Adrenal gland (tissue), 12 donors: Measurements from ENCODE around the gene RGS8. TPM values are rescaled to one million over a fixed set of nuclear protein-coding genes. Genes with fewer than 3 reads are reported as not detected.

Experiments
- DNase-seq, 7 donors: peaks; one replicate each; pipeline ENCODE4 v3.0.0-alpha.2; 2019 to 2020
- H3K27ac ChIP-seq, 5 donors: fragments of 200-600 bp; sonication (generic) in 4 of 5; 1 replicate in 3 of 5; 2 replicates in 2 of 5; pipeline versions ENCODE4 v1.5.1 to v1.8.0; 2016 to 2020; ENCODE audit warnings: mild to moderate bottlenecking in 1 of 5
- H3K27me3 ChIP-seq: fragments of 200-600 bp; 2 replicates; pipeline ENCODE4 v1.8.0; 2021
- H3K36me3 ChIP-seq, 2 donors: fragments of 200-600 bp; replicated peaks in 1 of 2; 1 replicate in 1 of 2; 2 replicates in 1 of 2; pipeline versions ENCODE4 v1.5.1 to v1.8.0; 2018 to 2022
- H3K4me1 ChIP-seq, 2 donors: fragments of 200-600 bp; replicated peaks in 1 of 2; 1 replicate in 1 of 2; 2 replicates in 1 of 2; pipeline versions ENCODE4 v1.5.1 to v1.8.0; 2018 to 2021
- H3K4me3 ChIP-seq, 4 donors: fragments of 200-600 bp; sonication (generic) in 3 of 4; one replicate each; pipeline ENCODE4 v1.5.1; 2016 to 2018
- H3K9me3 ChIP-seq, 3 donors: fragments of 200-600 bp; sonication (generic) in 1 of 3; replicated peaks in 1 of 3; 1 replicate in 2 of 3; 2 replicates in 1 of 3; pipeline versions ENCODE4 v1.5.1 to v1.8.0; 2016 to 2021
- POLR2A ChIP-seq, 2 donors: fragments of 450-650 bp; IDR thresholded peaks; one replicate each; pipeline ENCODE4 v1.6.1; 2017; ENCODE audit warnings: antibody characterized with exemption in 2 of 2, mild to moderate bottlenecking in 2 of 2, moderate library complexity in 1 of 2
- WGBS, 4 donors: extraction: QIAGEN DNeasy Blood & Tissue Kit in 2 of 4; methylation state at CpG; one replicate each; pipeline versions ENCODE4 v1.1.5 to v1.1.7; 2013 to 2017; 5-methylcytosine and 5-hydroxymethylcytosine counted together
- intact Hi-C, 2 donors: fragments of 100-400 bp; cut with DNase I; formaldehyde crosslinking; loops; one replicate each; pipeline versions ENCODE4 v1.14.1 to v1.15.0; 2022 to 2023
- polyA plus RNA-seq, 3 donors: library from polyadenylated mRNA; stranded (reverse); fragments of 200-250 nt in 2 of 3; fragments of 350-450 nt in 1 of 3; fragmentation: Illumina TruSeq in 1 of 3; extraction: RNeasy Lipid Tissue Mini Kit (QIAGEN cat#74804) in 1 of 3; gene quantifications; one replicate each; pipeline ENCODE4 v1.2.3, GENCODE V29; 2013 to 2014
- total RNA-seq, 9 donors: library from RNA; depleted of rRNA in 4 of 9; stranded (reverse); fragments of >200 nt in 4 of 9; fragments of 120-200 nt in 1 of 9; fragmentation: NEBNext Ultra II Directional in 1 of 9; extraction: Animal tissue kit (Norgen Biotek cat#: 25700) in 1 of 9; gene quantifications; one replicate each; pipeline versions ENCODE4 v1.1.0 to v1.2.4, GENCODE V29; 2013 to 2023
- TF ChIP-seq, protein P1 (sequence below), 6 experiments: fragments of 450-650 bp in 4 of 6; fragments of 200-600 bp in 2 of 6; sonication (generic) in 1 of 6; IDR thresholded peaks; 1 replicate in 5 of 6; 2 replicates in 1 of 6; pipeline versions ENCODE4 v1.5.1 to v1.8.0; 2016 to 2021; ENCODE audit warnings: antibody characterized with exemption in 6 of 6, mild to moderate bottlenecking in 2 of 6, moderate library complexity in 1 of 6
- donor health status: healthy with polysubstance abuse.
- donor health status: Bipolar disorder and iron deficiency.
- donor health status: DM: yes; HTN: yes; CAD: no.
- donor health status: DM: no; HTN: no; CAD: no.
- donor health status: DM: no; HTN: no; CAD: no.
- donor health status: DM: yes; HTN: yes; CAD: no.

RGS8 gene
- total and polyA plus RNA-seq, 12 donors, result 0.40 to 11.8 (median 1.2) TPM

GRCh38 chr1:182720463-182720862 lies 36.1 kb upstream of the RGS8 start:
- Histone ChIP-seq H3K27me3 (no peaks in the 10 kb centered on the region), H3K9me3 (no peaks in the 10 kb centered on the region), H3K4me1 (no peaks in the 10 kb centered on the region), H3K36me3 (no peaks in the 10 kb centered on the region), H3K27ac (no peak overlapping the region), H3K4me3 (no peak overlapping the region)
- TF ChIP-seq POLR2A (IDR thresholded peaks at IDR 0.05), result no peak
- TF ChIP-seq, protein P1, sequence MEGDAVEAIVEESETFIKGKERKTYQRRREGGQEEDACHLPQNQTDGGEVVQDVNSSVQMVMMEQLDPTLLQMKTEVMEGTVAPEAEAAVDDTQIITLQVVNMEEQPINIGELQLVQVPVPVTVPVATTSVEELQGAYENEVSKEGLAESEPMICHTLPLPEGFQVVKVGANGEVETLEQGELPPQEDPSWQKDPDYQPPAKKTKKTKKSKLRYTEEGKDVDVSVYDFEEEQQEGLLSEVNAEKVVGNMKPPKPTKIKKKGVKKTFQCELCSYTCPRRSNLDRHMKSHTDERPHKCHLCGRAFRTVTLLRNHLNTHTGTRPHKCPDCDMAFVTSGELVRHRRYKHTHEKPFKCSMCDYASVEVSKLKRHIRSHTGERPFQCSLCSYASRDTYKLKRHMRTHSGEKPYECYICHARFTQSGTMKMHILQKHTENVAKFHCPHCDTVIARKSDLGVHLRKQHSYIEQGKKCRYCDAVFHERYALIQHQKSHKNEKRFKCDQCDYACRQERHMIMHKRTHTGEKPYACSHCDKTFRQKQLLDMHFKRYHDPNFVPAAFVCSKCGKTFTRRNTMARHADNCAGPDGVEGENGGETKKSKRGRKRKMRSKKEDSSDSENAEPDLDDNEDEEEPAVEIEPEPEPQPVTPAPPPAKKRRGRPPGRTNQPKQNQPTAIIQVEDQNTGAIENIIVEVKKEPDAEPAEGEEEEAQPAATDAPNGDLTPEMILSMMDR (IDR thresholded peaks at IDR 0.05), result peak in 2 of 6 experiments; percentile 23 to 33
- DNase-seq, result no peak
- WGBS, 4 donors, result 66 to 87% (median 82%) methylated on average over 2 of the region's 2 CpGs
- intact Hi-C loops, result no loop called here

DNA sequence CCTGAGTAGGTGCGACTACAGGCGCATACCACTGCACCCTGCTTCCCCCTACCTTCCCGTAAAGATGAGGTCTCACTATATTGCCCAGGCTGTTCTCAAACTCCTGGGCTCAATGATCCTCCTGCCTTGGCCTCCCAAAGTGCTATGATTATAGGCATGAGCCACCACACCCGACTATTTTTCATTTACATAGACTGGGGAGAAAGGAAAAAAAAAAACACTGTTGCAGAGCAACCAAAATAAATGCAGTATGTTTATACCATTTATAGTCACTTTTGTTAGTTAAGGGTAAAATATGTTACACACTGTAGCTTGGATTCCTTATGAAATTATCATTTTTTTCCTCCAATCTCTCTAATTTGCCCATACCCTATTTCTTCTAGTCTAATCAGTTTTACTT lies 35.2 kb upstream of the RGS8 start:
- DNase-seq, result no peak

DNA sequence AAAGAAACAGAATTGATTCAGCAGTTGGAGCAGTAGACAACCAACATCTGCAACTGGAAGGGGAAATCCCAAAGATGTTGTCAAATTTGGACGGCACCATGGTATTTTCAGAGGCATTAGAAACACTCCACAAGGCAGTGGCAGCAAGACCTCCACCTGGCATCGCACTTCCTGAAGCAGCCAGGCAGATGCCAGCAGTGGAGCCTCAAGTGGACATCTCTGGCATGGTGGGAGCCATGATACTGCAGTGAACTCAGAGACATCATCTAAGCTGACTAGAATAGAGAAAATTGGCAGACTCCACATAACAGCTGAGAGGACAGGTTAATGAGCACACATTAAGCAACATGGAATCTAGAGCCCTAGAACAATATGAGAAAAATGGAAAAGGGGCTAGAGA lies 33.9 kb upstream of the RGS8 start:
- no peak for TF ChIP-seq POLR2A (IDR thresholded peaks at IDR 0.05)
- 89 to 96% (median 91%) methylated on average over 2 of the region's 2 CpGs for WGBS, 4 donors
- Histone ChIP-seq H3K36me3 (no peaks in the 10 kb centered on the region), H3K27ac (no peak overlapping the region), H3K9me3 (no peaks in the 10 kb centered on the region), H3K4me1 (no peaks in the 10 kb centered on the region), H3K4me3 (no peak overlapping the region), H3K27me3 (no peaks in the 10 kb centered on the region)
- DNase-seq, result no peak
- intact Hi-C loops, result no loop called here

More for the DNA sequence above, 35.2 kb upstream of the RGS8 start:
- Histone ChIP-seq H3K27ac (no peak overlapping the region), H3K36me3 (no peaks in the 10 kb centered on the region), H3K4me1 (no peaks in the 10 kb centered on the region), H3K27me3 (no peaks in the 10 kb centered on the region), H3K4me3 (no peak overlapping the region), H3K9me3 (no peaks in the 10 kb centered on the region)
- intact Hi-C loops, result no loop called here
- TF ChIP-seq POLR2A (IDR thresholded peaks at IDR 0.05), result no peak
- TF ChIP-seq, protein P1 (IDR thresholded peaks at IDR 0.05), result no peak
- 79 to 96% (median 92%) methylated on average over 4 of the region's 4 CpGs for WGBS, 4 donors

GRCh38 chr1:182716740-182717720 lies 32.6 kb upstream of the RGS8 start:
- Histone ChIP-seq H3K27ac (no peak overlapping the region), H3K4me3 (no peak overlapping the region), H3K36me3 (no peaks in the 10 kb centered on the region), H3K9me3 (no peaks in the 10 kb centered on the region), H3K4me1 (no peaks in the 10 kb centered on the region), H3K27me3 (no peaks in the 10 kb centered on the region)
- 51 to 79% (median 69%) methylated on average over 4 of the region's 4 CpGs for WGBS, 4 donors
- DNase-seq, result no peak
- intact Hi-C loops, result no loop called here
- no peak for TF ChIP-seq POLR2A (IDR thresholded peaks at IDR 0.05)
- TF ChIP-seq, protein P1 (IDR thresholded peaks at IDR 0.05), result no peak
